HepG2 (cell line): ENCODE measurements around the gene PTPRM. TPM values are rescaled to one million over a fixed set of nuclear protein-coding genes. Genes with fewer than 3 reads are reported as not detected.

ENCODE experiments used
- CEBPG ChIP-seq: IDR thresholded peaks from 2 replicates; pipeline ENCODE4 v1.6.1; 2016
- CHD2 ChIP-seq: IDR thresholded peaks from 2 replicates; pipeline ENCODE4 v1.6.1; 2011; ENCODE audit warnings: low read depth, low read length, improper control_type of control experiment
- HMG20A ChIP-seq: IDR thresholded peaks from 2 replicates; pipeline ENCODE4 v1.6.1; 2016; ENCODE audit warnings: borderline replicate concordance
- KDM6A ChIP-seq: IDR thresholded peaks from 2 replicates; pipeline ENCODE4 v1.6.1; 2016; ENCODE audit warnings: low read depth
- POGZ ChIP-seq: sonication (generic); formaldehyde crosslinking; IDR thresholded peaks from 2 replicates; pipeline ENCODE4 v1.4.0; 2020; ENCODE audit warnings: mild to moderate bottlenecking, missing genetic modification reagents
- PRMT3 ChIP-seq: sonication (generic); formaldehyde crosslinking; IDR thresholded peaks from 2 replicates; pipeline ENCODE4 v1.8.1; 2022; ENCODE audit warnings: low read depth, mild to moderate bottlenecking, moderate library complexity, missing genetic modification reagents, borderline replicate concordance
- SALL1 ChIP-seq: sonication (generic); formaldehyde crosslinking; IDR thresholded peaks from 2 replicates; pipeline ENCODE4 v1.8.0; 2022; ENCODE audit warnings: mild to moderate bottlenecking, missing genetic modification reagents
- SOX13 ChIP-seq, 3 experiments: fragments of 450-650 bp in 1 of 3; sonication (generic) in 1 of 3; formaldehyde crosslinking in 1 of 3; IDR thresholded peaks in 2 of 3; conservative IDR thresholded peaks in 1 of 3; 2 replicates each; pipeline versions ENCODE4 v1.5.0 to v1.6.1; 2016 to 2020; ENCODE audit warnings: antibody characterized with exemption in 1 of 3, mild to moderate bottlenecking in 1 of 3, missing compliant biosample characterization in 1 of 3, missing genetic modification reagents in 1 of 3, moderate library complexity in 1 of 3
- TCF7 ChIP-seq: sonication (generic); IDR thresholded peaks from 2 replicates; pipeline ENCODE4 v1.6.1; 2016; ENCODE audit warnings: antibody characterized with exemption, low read depth
- TEAD3 ChIP-seq: optimal IDR thresholded peaks from 2 replicates; pipeline ENCODE3; 2016; ENCODE audit warnings: borderline replicate concordance
- ZNF3 ChIP-seq: IDR thresholded peaks from 2 replicates; pipeline ENCODE4 v1.7.0; 2017; ENCODE audit warnings: inconsistent platforms
- ZNF367 ChIP-seq: sonication (generic); formaldehyde crosslinking; IDR thresholded peaks from 2 replicates; pipeline ENCODE4 v1.4.0; 2020; ENCODE audit warnings: missing genetic modification reagents, borderline replicate concordance
- ZNF44 ChIP-seq: sonication (generic); formaldehyde crosslinking; IDR thresholded peaks from 2 replicates; pipeline ENCODE4 v1.5.1; 2020; ENCODE audit warnings: mild to moderate bottlenecking, missing genetic modification reagents
- ZNF703 ChIP-seq: sonication (generic); formaldehyde crosslinking; IDR thresholded peaks from 2 replicates; pipeline ENCODE4 v1.5.1; 2020; ENCODE audit warnings: missing genetic modification reagents, mild to moderate bottlenecking, moderate library complexity, borderline replicate concordance
- polyA plus RNA-seq, 8 experiments: library from polyadenylated mRNA; depleted of rRNA in 3 of 8; stranded (reverse) in 7 of 8; unstranded in 1 of 8; fragments of >200 nt; fragmentation: Illumina TruSeq in 4 of 8; extraction: Trizol in 4 of 8; gene quantifications; 2 replicates each; pipeline versions ENCODE4 v1.2.1 to v1.2.3, GENCODE V29; 2011 to 2016; ENCODE audit warnings: low read depth in 4 of 8, missing spikeins in 1 of 8, mixed read lengths in 1 of 8; ENCODE audit not compliant: insufficient read depth in 1 of 8
- total RNA-seq, 5 experiments: library from RNA; depleted of rRNA; stranded (reverse); fragments of >200 nt; fragmentation: Illumina TruSeq; extraction: Trizol; gene quantifications; 2 replicates each; pipeline ENCODE4 v1.2.3, GENCODE V29; 2016; ENCODE audit warnings: low read depth in 1 of 5
- TF ChIP-seq, protein P1 (sequence below): IDR thresholded peaks from 2 replicates; pipeline ENCODE4 v1.4.0; 2020; ENCODE audit warnings: mild to moderate bottlenecking, missing genetic modification reagents
- TF ChIP-seq, protein P2 (sequence below): IDR thresholded peaks from 2 replicates; pipeline ENCODE4 v1.6.1; 2016; ENCODE audit warnings: low read depth, missing genetic modification reagents, missing compliant biosample characterization
- TF ChIP-seq, protein P3 (sequence below): sonication (generic); formaldehyde crosslinking; IDR thresholded peaks from 2 replicates; pipeline ENCODE4 v1.4.0; 2020; ENCODE audit warnings: missing genetic modification reagents
- TF ChIP-seq, protein P4 (sequence below): sonication (generic); formaldehyde crosslinking; IDR thresholded peaks from 2 replicates; pipeline ENCODE4 v1.8.0; 2022; ENCODE audit warnings: missing genetic modification reagents, mild to moderate bottlenecking, borderline replicate concordance

PTPRM gene
- total and polyA plus RNA-seq, 2 of the 13 experiments (the other 11 are each of a cell fraction or from before 2014, with no cell fraction given): 12.6 to 108 TPM

DNA sequence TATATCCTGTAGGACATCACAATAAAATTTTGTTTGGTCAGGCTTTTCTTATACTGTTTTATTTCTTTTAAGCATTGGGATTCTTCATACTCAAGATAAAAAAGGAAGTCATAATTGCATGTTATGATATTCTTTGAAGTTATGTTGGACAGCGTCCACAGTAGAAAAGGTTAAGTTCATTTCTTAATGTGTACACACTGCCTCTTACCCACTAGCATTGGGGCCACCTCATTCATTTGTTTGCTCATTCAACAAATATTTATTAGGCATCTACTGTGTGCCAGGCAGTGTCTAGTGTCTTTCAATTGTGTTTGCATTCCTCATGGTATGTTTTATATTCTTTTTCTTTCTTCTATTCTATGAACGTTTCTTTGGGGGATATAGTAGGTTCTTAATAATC is 70.2 kb downstream of the PTPRM start (continued):
- TF ChIP-seq, protein P1, sequence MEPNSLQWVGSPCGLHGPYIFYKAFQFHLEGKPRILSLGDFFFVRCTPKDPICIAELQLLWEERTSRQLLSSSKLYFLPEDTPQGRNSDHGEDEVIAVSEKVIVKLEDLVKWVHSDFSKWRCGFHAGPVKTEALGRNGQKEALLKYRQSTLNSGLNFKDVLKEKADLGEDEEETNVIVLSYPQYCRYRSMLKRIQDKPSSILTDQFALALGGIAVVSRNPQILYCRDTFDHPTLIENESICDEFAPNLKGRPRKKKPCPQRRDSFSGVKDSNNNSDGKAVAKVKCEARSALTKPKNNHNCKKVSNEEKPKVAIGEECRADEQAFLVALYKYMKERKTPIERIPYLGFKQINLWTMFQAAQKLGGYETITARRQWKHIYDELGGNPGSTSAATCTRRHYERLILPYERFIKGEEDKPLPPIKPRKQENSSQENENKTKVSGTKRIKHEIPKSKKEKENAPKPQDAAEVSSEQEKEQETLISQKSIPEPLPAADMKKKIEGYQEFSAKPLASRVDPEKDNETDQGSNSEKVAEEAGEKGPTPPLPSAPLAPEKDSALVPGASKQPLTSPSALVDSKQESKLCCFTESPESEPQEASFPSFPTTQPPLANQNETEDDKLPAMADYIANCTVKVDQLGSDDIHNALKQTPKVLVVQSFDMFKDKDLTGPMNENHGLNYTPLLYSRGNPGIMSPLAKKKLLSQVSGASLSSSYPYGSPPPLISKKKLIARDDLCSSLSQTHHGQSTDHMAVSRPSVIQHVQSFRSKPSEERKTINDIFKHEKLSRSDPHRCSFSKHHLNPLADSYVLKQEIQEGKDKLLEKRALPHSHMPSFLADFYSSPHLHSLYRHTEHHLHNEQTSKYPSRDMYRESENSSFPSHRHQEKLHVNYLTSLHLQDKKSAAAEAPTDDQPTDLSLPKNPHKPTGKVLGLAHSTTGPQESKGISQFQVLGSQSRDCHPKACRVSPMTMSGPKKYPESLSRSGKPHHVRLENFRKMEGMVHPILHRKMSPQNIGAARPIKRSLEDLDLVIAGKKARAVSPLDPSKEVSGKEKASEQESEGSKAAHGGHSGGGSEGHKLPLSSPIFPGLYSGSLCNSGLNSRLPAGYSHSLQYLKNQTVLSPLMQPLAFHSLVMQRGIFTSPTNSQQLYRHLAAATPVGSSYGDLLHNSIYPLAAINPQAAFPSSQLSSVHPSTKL (CRISPR knock-in tag): peak; percentile 90
- TF ChIP-seq POGZ (CRISPR knock-in tag) (peak; percentile 39), KDM6A (CRISPR knock-in tag) (no peak), SALL1 (peak; percentile 50; the same call in 1 of the 2 replicates), TEAD3 (CRISPR knock-in tag) (peak; percentile 45), ZNF44 (CRISPR knock-in tag) (no peak), ZNF703 (no peak), HMG20A (CRISPR knock-in tag) (peak; percentile 78; the same call in 1 of the 2 replicates), CHD2 (no peak), ZNF367 (CRISPR knock-in tag) (no peak), CEBPG (CRISPR knock-in tag) (0 out of 2 replicates have a peak, but pooled peaks have one; percentile 12), TCF7 (peak; percentile 51), PRMT3 (CRISPR knock-in tag) (no peak), ZNF3 (CRISPR knock-in tag) (peak; percentile 65; the same call in 1 of the 2 replicates), SOX13 (IDR thresholded peaks at IDR 0.05) (no peak), SOX13 (CRISPR knock-in tag; conservative IDR thresholded peaks at IDR 0.05 in 1 of 2, IDR thresholded peaks at IDR 0.05 in 1 of 2) (peak in 1 of 2 experiments; percentile 78; a peak in 2 of 4 replicates)
- TF ChIP-seq, protein P2, sequence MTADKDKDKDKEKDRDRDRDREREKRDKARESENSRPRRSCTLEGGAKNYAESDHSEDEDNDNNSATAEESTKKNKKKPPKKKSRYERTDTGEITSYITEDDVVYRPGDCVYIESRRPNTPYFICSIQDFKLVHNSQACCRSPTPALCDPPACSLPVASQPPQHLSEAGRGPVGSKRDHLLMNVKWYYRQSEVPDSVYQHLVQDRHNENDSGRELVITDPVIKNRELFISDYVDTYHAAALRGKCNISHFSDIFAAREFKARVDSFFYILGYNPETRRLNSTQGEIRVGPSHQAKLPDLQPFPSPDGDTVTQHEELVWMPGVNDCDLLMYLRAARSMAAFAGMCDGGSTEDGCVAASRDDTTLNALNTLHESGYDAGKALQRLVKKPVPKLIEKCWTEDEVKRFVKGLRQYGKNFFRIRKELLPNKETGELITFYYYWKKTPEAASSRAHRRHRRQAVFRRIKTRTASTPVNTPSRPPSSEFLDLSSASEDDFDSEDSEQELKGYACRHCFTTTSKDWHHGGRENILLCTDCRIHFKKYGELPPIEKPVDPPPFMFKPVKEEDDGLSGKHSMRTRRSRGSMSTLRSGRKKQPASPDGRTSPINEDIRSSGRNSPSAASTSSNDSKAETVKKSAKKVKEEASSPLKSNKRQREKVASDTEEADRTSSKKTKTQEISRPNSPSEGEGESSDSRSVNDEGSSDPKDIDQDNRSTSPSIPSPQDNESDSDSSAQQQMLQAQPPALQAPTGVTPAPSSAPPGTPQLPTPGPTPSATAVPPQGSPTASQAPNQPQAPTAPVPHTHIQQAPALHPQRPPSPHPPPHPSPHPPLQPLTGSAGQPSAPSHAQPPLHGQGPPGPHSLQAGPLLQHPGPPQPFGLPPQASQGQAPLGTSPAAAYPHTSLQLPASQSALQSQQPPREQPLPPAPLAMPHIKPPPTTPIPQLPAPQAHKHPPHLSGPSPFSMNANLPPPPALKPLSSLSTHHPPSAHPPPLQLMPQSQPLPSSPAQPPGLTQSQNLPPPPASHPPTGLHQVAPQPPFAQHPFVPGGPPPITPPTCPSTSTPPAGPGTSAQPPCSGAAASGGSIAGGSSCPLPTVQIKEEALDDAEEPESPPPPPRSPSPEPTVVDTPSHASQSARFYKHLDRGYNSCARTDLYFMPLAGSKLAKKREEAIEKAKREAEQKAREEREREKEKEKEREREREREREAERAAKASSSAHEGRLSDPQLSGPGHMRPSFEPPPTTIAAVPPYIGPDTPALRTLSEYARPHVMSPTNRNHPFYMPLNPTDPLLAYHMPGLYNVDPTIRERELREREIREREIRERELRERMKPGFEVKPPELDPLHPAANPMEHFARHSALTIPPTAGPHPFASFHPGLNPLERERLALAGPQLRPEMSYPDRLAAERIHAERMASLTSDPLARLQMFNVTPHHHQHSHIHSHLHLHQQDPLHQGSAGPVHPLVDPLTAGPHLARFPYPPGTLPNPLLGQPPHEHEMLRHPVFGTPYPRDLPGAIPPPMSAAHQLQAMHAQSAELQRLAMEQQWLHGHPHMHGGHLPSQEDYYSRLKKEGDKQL (CRISPR knock-in tag): peak; percentile 64
- TF ChIP-seq, protein P3, sequence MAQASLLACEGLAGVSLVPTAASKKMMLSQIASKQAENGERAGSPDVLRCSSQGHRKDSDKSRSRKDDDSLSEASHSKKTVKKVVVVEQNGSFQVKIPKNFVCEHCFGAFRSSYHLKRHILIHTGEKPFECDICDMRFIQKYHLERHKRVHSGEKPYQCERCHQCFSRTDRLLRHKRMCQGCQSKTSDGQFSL (CRISPR knock-in tag): no peak
- TF ChIP-seq, protein P4, sequence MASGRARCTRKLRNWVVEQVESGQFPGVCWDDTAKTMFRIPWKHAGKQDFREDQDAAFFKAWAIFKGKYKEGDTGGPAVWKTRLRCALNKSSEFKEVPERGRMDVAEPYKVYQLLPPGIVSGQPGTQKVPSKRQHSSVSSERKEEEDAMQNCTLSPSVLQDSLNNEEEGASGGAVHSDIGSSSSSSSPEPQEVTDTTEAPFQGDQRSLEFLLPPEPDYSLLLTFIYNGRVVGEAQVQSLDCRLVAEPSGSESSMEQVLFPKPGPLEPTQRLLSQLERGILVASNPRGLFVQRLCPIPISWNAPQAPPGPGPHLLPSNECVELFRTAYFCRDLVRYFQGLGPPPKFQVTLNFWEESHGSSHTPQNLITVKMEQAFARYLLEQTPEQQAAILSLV: no peak
